GM12878 (cell line): Measurements from ENCODE around the gene LRP10. TPM values are rescaled to one million over a fixed set of nuclear protein-coding genes. Genes with fewer than 3 reads are reported as not detected.

Source experiments
- ATAC-seq: fragments of 200-7000 bp; cut with Tn5 transposase; 3 replicates; pipeline ENCODE4 v1.9.1; 2020; ENCODE audit warnings: mild to moderate bottlenecking, moderate library complexity
- BruUV-seq: library from RNA; stranded (reverse); fragments of 400-500 nt; replicated peaks from 2 replicates; lab custom pipeline; 2021; lab: Mats Ljungman, UMichigan
- CTCF ChIA-PET: fragments of 300-600 bp; sonication (Branson Sonifier 250); formaldehyde crosslinking; extraction: SDS; loops from one replicate; lab custom pipeline; 2021; ENCODE audit warnings: inconsistent platforms; lab: Yijun Ruan, JAX
- POLR2A ChIA-PET: fragments of 350-600 bp; formaldehyde crosslinking; extraction: SDS; loops from one replicate; lab custom pipeline; 2021; ENCODE audit warnings: inconsistent platforms; lab: Charles Lee
- RAD21 ChIA-PET: fragments of 300-600 bp; sonication (Branson Sonifier 250); formaldehyde crosslinking; loops from one replicate; lab custom pipeline; 2023; ENCODE audit warnings: antibody characterized with exemption; ENCODE audit not compliant: unreplicated experiment; lab: Charles Lee
- SMC1A ChIA-PET: fragments of 300-600 bp; sonication (Branson Sonifier 250); formaldehyde crosslinking; loops from one replicate; lab custom pipeline; 2023; ENCODE audit not compliant: unreplicated experiment, uncharacterized antibody; lab: Charles Lee
- DNase-seq: peaks from one replicate; pipeline ENCODE4 v3.0.0-alpha.2; 2011; ENCODE audit warnings: low read depth, low spot score
- FAIRE-seq: peaks from 3 replicates; lab custom pipeline; 2011; peaks lifted over from hg19 to GRCh38; lab: Jason Lieb, UNC
- H2AFZ ChIP-seq: 2 replicates; pipeline ENCODE4 v1.6.0; 2011; ENCODE audit warnings: low read depth, low read length, control low read depth; ENCODE audit not compliant: control insufficient read depth
- H3K27ac ChIP-seq: 2 replicates; pipeline ENCODE4 v1.5.1; 2011; ENCODE audit warnings: control low read depth; ENCODE audit not compliant: control insufficient read depth, insufficient read depth
- H3K27me3 ChIP-seq, 2 experiments: replicated peaks in 1 of 2; 2 replicates each; pipeline versions ENCODE4 v1.6.0 to v1.6.1; 2011; ENCODE audit warnings: low read length in 1 of 2; ENCODE audit not compliant: control insufficient read depth in 2 of 2, insufficient read depth in 2 of 2
- H3K36me3 ChIP-seq, 2 experiments: 2 replicates each; pipeline ENCODE4 v1.5.1; 2011; ENCODE audit warnings: low read length in 1 of 2; ENCODE audit not compliant: control insufficient read depth in 2 of 2, insufficient read depth in 2 of 2
- H3K4me1 ChIP-seq: 2 replicates; pipeline ENCODE4 v1.6.1; 2011; ENCODE audit warnings: mild to moderate bottlenecking, low read length, moderate library complexity, mixed read lengths; ENCODE audit not compliant: control insufficient read depth, insufficient read depth
- H3K4me2 ChIP-seq: 2 replicates; pipeline ENCODE4 v1.6.0; 2011; ENCODE audit warnings: control low read depth; ENCODE audit not compliant: control insufficient read depth, insufficient read depth
- H3K4me3 ChIP-seq: fragments of 200-600 bp; sonication (generic); 2 replicates; pipeline ENCODE4 v1.5.1; 2016
- H3K79me2 ChIP-seq: 2 replicates; pipeline ENCODE4 v1.6.0; 2011; ENCODE audit warnings: low read length; ENCODE audit not compliant: control insufficient read depth, insufficient read depth
- H3K9ac ChIP-seq: 2 replicates; pipeline ENCODE4 v1.8.0; 2011; ENCODE audit warnings: low read length, control low read depth, mixed read lengths; ENCODE audit not compliant: control insufficient read depth, insufficient read depth
- H3K9me3 ChIP-seq: replicated peaks from 3 replicates; pipeline ENCODE4 v1.5.1; 2011; ENCODE audit warnings: mild to moderate bottlenecking, low read length; ENCODE audit not compliant: control insufficient read depth, insufficient read depth
- H4K20me1 ChIP-seq: 2 replicates; pipeline ENCODE4 v1.6.0; 2011; ENCODE audit not compliant: control insufficient read depth, insufficient read depth
- BMI1 ChIP-seq: fragments of 450-650 bp; IDR thresholded peaks from 2 replicates; pipeline ENCODE4 v1.6.1; 2016; ENCODE audit warnings: mild to moderate bottlenecking, moderate library complexity, borderline replicate concordance
- CBFB ChIP-seq: IDR thresholded peaks from 2 replicates; pipeline ENCODE4 v1.6.1; 2016; ENCODE audit warnings: antibody characterized with exemption, low read depth
- EZH2 ChIP-seq: IDR thresholded peaks from 2 replicates; pipeline ENCODE4 v1.6.1; 2012; ENCODE audit warnings: low read depth, mild to moderate bottlenecking, control low read depth, inconsistent platforms, low read length, borderline replicate concordance; ENCODE audit not compliant: control insufficient read depth
- MTA2 ChIP-seq: fragments of 450-650 bp; IDR thresholded peaks from 2 replicates; pipeline ENCODE4 v1.6.1; 2016; ENCODE audit warnings: low read depth, mild to moderate bottlenecking, moderate library complexity
- NR2F1 ChIP-seq: fragments of 450-650 bp; conservative IDR thresholded peaks from 2 replicates; pipeline ENCODE4 v1.6.1; 2017; ENCODE audit warnings: mild to moderate bottlenecking
- SREBF1 ChIP-seq: IDR thresholded peaks from 2 replicates; pipeline ENCODE4 v1.6.1; 2012; ENCODE audit warnings: mild to moderate bottlenecking, low read length
- ZNF622 ChIP-seq: fragments of 450-650 bp; IDR thresholded peaks from 2 replicates; pipeline ENCODE4 v1.6.1; 2017; ENCODE audit warnings: mild to moderate bottlenecking, inconsistent platforms
- WGBS: methylation state at CpG from one replicate; pipeline ENCODE4 v1.1.6; 2016; ENCODE audit warnings: low lambda C conversion rate; ENCODE audit not compliant: insufficient replicate concordance, insufficient coverage; ENCODE audit errors: missing lambda C conversion rate; 5-methylcytosine and 5-hydroxymethylcytosine counted together
- in situ Hi-C: fragments of 300-500 bp; cut with MboI; formaldehyde crosslinking; loops from 9 replicates; pipeline ENCODE4 v1.14.3; 2018; ENCODE audit warnings: mixed read lengths
- intact Hi-C: fragments of 100-400 bp; cut with micrococcal nuclease; formaldehyde crosslinking; loops from one replicate; pipeline ENCODE4 v1.14.2; 2022; ENCODE audit not compliant: unreplicated experiment
- polyA plus RNA-seq, 11 experiments: library from polyadenylated mRNA; depleted of rRNA in 4 of 11; unstranded in 6 of 11; stranded (reverse) in 5 of 11; fragments of >200 nt; fragmentation: Nextera tagmentation in 4 of 11; fragmentation: Illumina TruSeq in 1 of 11; extraction: Ambion mirVana in 4 of 11; extraction: Trizol in 1 of 11; gene quantifications; 1 replicate in 1 of 11; 2 replicates in 10 of 11; pipeline versions ENCODE4 v1.2.1 to v1.2.3, GENCODE V29; 2011 to 2016; ENCODE audit warnings: inconsistent platforms in 2 of 11, missing spikeins in 2 of 11, low read depth in 1 of 11
- total RNA-seq, 4 experiments: library from RNA; depleted of rRNA in 3 of 4; stranded (reverse); fragments of >200 nt in 3 of 4; fragmentation: Illumina TruSeq in 1 of 4; extraction: Trizol in 1 of 4; gene quantifications; 2 replicates each; pipeline versions ENCODE4 v1.2.1 to v1.2.3, GENCODE V29; 2013 to 2021
- TF ChIP-seq, protein P1 (sequence below): fragments of 450-650 bp; formaldehyde crosslinking; IDR thresholded peaks from 2 replicates; pipeline ENCODE4 v1.5.0; 2022; ENCODE audit warnings: mild to moderate bottlenecking, missing genetic modification characterization

LRP10 gene
- total and polyA plus RNA-seq, 10 of the 15 experiments (the other 5 are each of a cell fraction or from before 2014, with no cell fraction given): 3.0 to 56.9 (median 20.9) TPM

GRCh38 chr14:22835505-22835904 lies 36.0 kb upstream of the LRP10 start:
- RAD21 ChIA-PET: interaction anchor here (1.2 to 2.0 kb wide), 2 partner anchors 17 to 19 kb away, joined by 4 to 8 read pairs; no protein-coding TSS in a partner anchor
- Histone ChIP-seq H4K20me1 (no peaks in the 10 kb centered on the region), H3K9me3 (no peaks in the 10 kb centered on the region), H3K4me2 (no peak overlapping the region), H3K79me2 (peaks cover 4% of the 10 kb centered on the region), H3K27ac (no peak overlapping the region), H3K27me3 (no peaks in the 10 kb centered on the region), H3K36me3 (peaks cover 0 to 11% of the 10 kb centered on the region in 2 experiments; a peak in 2 of 4 replicates), H3K4me3 (no peak overlapping the region), H3K9ac (no peak overlapping the region), H2AFZ (no peak overlapping the region), H3K4me1 (peaks cover 27% of the 10 kb centered on the region)
- TF ChIP-seq MTA2 (no peak), BMI1 (no peak), SREBF1 (no peak), EZH2 (no peak), NR2F1 (no peak), CBFB (no peak), ZNF622 (no peak)
- TF ChIP-seq, protein P1, sequence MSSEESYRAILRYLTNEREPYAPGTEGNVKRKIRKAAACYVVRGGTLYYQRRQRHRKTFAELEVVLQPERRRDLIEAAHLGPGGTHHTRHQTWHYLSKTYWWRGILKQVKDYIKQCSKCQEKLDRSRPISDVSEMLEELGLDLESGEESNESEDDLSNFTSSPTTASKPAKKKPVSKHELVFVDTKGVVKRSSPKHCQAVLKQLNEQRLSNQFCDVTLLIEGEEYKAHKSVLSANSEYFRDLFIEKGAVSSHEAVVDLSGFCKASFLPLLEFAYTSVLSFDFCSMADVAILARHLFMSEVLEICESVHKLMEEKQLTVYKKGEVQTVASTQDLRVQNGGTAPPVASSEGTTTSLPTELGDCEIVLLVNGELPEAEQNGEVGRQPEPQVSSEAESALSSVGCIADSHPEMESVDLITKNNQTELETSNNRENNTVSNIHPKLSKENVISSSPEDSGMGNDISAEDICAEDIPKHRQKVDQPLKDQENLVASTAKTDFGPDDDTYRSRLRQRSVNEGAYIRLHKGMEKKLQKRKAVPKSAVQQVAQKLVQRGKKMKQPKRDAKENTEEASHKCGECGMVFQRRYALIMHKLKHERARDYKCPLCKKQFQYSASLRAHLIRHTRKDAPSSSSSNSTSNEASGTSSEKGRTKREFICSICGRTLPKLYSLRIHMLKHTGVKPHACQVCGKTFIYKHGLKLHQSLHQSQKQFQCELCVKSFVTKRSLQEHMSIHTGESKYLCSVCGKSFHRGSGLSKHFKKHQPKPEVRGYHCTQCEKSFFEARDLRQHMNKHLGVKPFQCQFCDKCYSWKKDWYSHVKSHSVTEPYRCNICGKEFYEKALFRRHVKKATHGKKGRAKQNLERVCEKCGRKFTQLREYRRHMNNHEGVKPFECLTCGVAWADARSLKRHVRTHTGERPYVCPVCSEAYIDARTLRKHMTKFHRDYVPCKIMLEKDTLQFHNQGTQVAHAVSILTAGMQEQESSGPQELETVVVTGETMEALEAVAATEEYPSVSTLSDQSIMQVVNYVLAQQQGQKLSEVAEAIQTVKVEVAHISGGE: no peak
- FAIRE-seq: no peak
- DNase-seq: no peak
- CTCF ChIA-PET: interaction anchor here (1.1 to 2.2 kb wide), 3 partner anchors 12 to 45 kb away, joined by 5 to 9 read pairs (median 9); no protein-coding TSS in a partner anchor
- POLR2A ChIA-PET: no interaction called here
- 86% methylated on average over 3 of the region's 3 CpGs for WGBS
- SMC1A ChIA-PET: interaction anchor here (1.0 to 2.8 kb wide), 3 partner anchors 12 to 176 kb away, joined by 3 to 19 read pairs (median 5); no protein-coding TSS in a partner anchor
- no peak for ATAC-seq
- BruUV-seq: no TSS peak
- in situ Hi-C loops (no loop called here), intact Hi-C loops (no loop called here)
